LNCaP clone FGC (cell line): ENCODE measurements around the gene PADI2.

Source experiments
- DNase-seq: peaks from one replicate; pipeline ENCODE4 v3.0.0-alpha.2; 2011; ENCODE audit warnings: low read depth
- H3K4me3 ChIP-seq: 2 replicates; pipeline ENCODE4 v1.5.1; 2011; ENCODE audit warnings: mild to moderate bottlenecking, low read depth, low read length, control low read depth
- CTCF ChIP-seq: IDR thresholded peaks from 2 replicates; pipeline ENCODE4 v1.5.1; 2012; ENCODE audit warnings: mild to moderate bottlenecking; ENCODE audit not compliant: control insufficient read depth, insufficient read depth; ENCODE audit errors: extremely low read depth

Gene PADI2

GRCh38 chr1:17119076-17119772 is at the start of gene PADI2:
PADI2 (minus strand) TSS chr1:17119451; CDS start chr1:17119371, 80 bp downstream.
- DNase-seq, result no peak
- no peak for TF ChIP-seq CTCF
- H3K4me3 ChIP-seq, result peak within 1 kb of the TSS; percentile 41

GRCh38 chr1:17168091-17168876 is 49.0 kb upstream of the PADI2 start:
- no peak for TF ChIP-seq CTCF
- DNase-seq, result no peak
- H3K4me3 ChIP-seq, result no peak overlapping the region

GRCh38 chr1:17167786-17168090 is 48.5 kb upstream of the PADI2 start:
- no peak overlapping the region for H3K4me3 ChIP-seq
- no peak for TF ChIP-seq CTCF
- DNase-seq, result no peak

GRCh38 chr1:17167041-17167785 is 48.0 kb upstream of the PADI2 start:
- DNase-seq, result no peak
- H3K4me3 ChIP-seq, result no peak overlapping the region
- TF ChIP-seq CTCF, result no peak

GRCh38 chr1:17165823-17166222 is 46.6 kb upstream of the PADI2 start:
- no peak for DNase-seq
- TF ChIP-seq CTCF, result no peak
- H3K4me3 ChIP-seq, result no peak overlapping the region

GRCh38 chr1:17163789-17164666 is 44.8 kb upstream of the PADI2 start:
- H3K4me3 ChIP-seq, result no peak overlapping the region
- no peak for TF ChIP-seq CTCF
- no peak for DNase-seq
